ENCODE data around the gene RTN4. TPM values are rescaled to one million over a fixed set of nuclear protein-coding genes. Genes with fewer than 3 reads are reported as not detected.

RTN4 gene
- total RNA-seq, 2 donors from 2014 or later = 253 to 331 TPM

- H3K27me3 ChIP-seq (replicated peaks; ENCODE audit: insufficient read depth) = no peaks in the 10 kb centered on the region
- no peak overlapping the region for H3K27ac ChIP-seq
- DNase-seq (ENCODE audit: low spot score) = no peak
- no peak overlapping the region for H3K4me3 ChIP-seq
- no peaks in the 10 kb centered on the region for H3K9me3 ChIP-seq
- H3K4me1 ChIP-seq (ENCODE audit: control insufficient read depth in 1 of 2, low read depth in 2 of 2) = no peaks in the 10 kb centered on the region
- TF ChIP-seq CTCF (IDR thresholded peaks at IDR 0.05) = no peak
- ATAC-seq (ENCODE audit: insufficient number of reproducible peaks, low FRiP score, low read depth) = no peak
- H3K36me3 ChIP-seq = no peaks in the 10 kb centered on the region
Measured at GRCh38 chr2:54939446-54940118, 110.7 kb downstream of the RTN4 start.

- no peaks in the 10 kb centered on the region for H3K4me1 ChIP-seq (ENCODE audit: control insufficient read depth in 1 of 2, low read depth in 2 of 2)
- no peaks in the 10 kb centered on the region for H3K36me3 ChIP-seq
- ATAC-seq (ENCODE audit: insufficient number of reproducible peaks, low FRiP score, low read depth) (no peak), DNase-seq (ENCODE audit: low spot score) (no peak)
- no peaks in the 10 kb centered on the region for H3K27me3 ChIP-seq (replicated peaks; ENCODE audit: insufficient read depth)
- no peak overlapping the region for H3K4me3 ChIP-seq
- TF ChIP-seq CTCF (IDR thresholded peaks at IDR 0.05) = no peak
- H3K27ac ChIP-seq = no peak overlapping the region
- H3K9me3 ChIP-seq = no peaks in the 10 kb centered on the region
Measured at GRCh38 chr2:54936766-54937165, 113.5 kb downstream of the RTN4 start.

GRCh38 chr2:54935389-54935788 is 114.9 kb downstream of the RTN4 start:
- H3K4me1 ChIP-seq (ENCODE audit: control insufficient read depth in 1 of 2, low read depth in 2 of 2) = no peaks in the 10 kb centered on the region
- no peak overlapping the region for H3K4me3 ChIP-seq
- no peaks in the 10 kb centered on the region for H3K9me3 ChIP-seq
- no peaks in the 10 kb centered on the region for H3K36me3 ChIP-seq
- H3K27ac ChIP-seq = no peak overlapping the region
- no peak for ATAC-seq (ENCODE audit: insufficient number of reproducible peaks, low FRiP score, low read depth)
- no peak for TF ChIP-seq CTCF (IDR thresholded peaks at IDR 0.05)
- no peak for DNase-seq (ENCODE audit: low spot score)
- no peaks in the 10 kb centered on the region for H3K27me3 ChIP-seq (replicated peaks; ENCODE audit: insufficient read depth)

- no peak for ATAC-seq (ENCODE audit: insufficient number of reproducible peaks, low FRiP score, low read depth)
- no peaks in the 10 kb centered on the region for H3K36me3 ChIP-seq
- TF ChIP-seq CTCF (IDR thresholded peaks at IDR 0.05) = no peak
- no peaks in the 10 kb centered on the region for H3K4me1 ChIP-seq (ENCODE audit: control insufficient read depth in 1 of 2, low read depth in 2 of 2)
- H3K27me3 ChIP-seq (replicated peaks; ENCODE audit: insufficient read depth) = no peaks in the 10 kb centered on the region
- H3K4me3 ChIP-seq = no peak overlapping the region
- no peak overlapping the region for H3K27ac ChIP-seq
- H3K9me3 ChIP-seq = no peaks in the 10 kb centered on the region
- no peak for DNase-seq (ENCODE audit: low spot score)
Measured at GRCh38 chr2:54931473-54931872, 118.8 kb downstream of the RTN4 start.

GRCh38 chr2:54928719-54929118 is 121.5 kb downstream of the RTN4 start:
- no peaks in the 10 kb centered on the region for H3K4me1 ChIP-seq (ENCODE audit: control insufficient read depth in 1 of 2, low read depth in 2 of 2)
- no peak for TF ChIP-seq CTCF (IDR thresholded peaks at IDR 0.05)
- no peaks in the 10 kb centered on the region for H3K36me3 ChIP-seq
- ATAC-seq (ENCODE audit: insufficient number of reproducible peaks, low FRiP score, low read depth) = no peak
- no peak for DNase-seq (ENCODE audit: low spot score)
- H3K27ac ChIP-seq = no peak overlapping the region
- H3K27me3 ChIP-seq (replicated peaks; ENCODE audit: insufficient read depth) = no peaks in the 10 kb centered on the region
- no peaks in the 10 kb centered on the region for H3K9me3 ChIP-seq
- no peak overlapping the region for H3K4me3 ChIP-seq

Measured in thoracic aorta (tissue), 2 donors.